Astrocyte of the spinal cord (primary cell): ENCODE data around the gene CADM1.

Experiments
- DNase-seq: peaks from one replicate; pipeline ENCODE4 v3.0.0; 2011; ENCODE audit warnings: low read depth, low spot score
- H3K4me3 ChIP-seq: 2 replicates; pipeline ENCODE4 v1.5.1; 2011; ENCODE audit warnings: low read depth, mild to moderate bottlenecking, low read length, moderate library complexity
- in situ Hi-C: cut with HindIII; loops from 2 replicates; pipeline ENCODE4 v1.10.0; 2017; ENCODE audit warnings: low sequenced_read_pairs
- TF ChIP-seq, protein P1 (sequence below): IDR thresholded peaks from 2 replicates; pipeline ENCODE4 v1.5.1; 2012; ENCODE audit warnings: low read depth, mild to moderate bottlenecking, low read length, inconsistent platforms

The CADM1 gene

DNA sequence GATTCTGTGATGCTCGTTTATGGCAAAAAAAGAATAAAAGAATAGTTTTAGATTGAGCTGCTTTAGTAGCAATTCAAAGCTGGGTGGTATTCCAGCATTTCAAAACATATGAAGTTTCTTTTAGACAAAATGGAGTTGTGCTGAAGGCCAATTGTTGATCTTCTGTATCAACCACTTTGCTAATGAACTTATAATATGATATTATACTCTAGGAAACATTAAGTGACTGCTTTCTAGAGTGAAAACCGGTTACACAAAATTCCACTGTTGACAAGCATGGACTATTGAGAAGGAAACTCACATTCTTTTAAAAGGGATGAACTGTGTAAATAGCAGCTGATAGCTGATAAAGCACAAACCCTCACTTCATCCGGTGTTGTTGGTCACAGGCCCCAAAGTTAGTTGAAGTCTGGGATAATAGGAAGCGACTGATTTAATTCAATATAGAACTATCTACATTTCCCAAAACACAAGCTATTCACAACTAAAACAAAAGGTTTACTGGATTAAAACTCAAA, 255.1 kb downstream of the CADM1 start:
- in situ Hi-C loops: no loop called here
- no peak for DNase-seq
- TF ChIP-seq, protein P1, sequence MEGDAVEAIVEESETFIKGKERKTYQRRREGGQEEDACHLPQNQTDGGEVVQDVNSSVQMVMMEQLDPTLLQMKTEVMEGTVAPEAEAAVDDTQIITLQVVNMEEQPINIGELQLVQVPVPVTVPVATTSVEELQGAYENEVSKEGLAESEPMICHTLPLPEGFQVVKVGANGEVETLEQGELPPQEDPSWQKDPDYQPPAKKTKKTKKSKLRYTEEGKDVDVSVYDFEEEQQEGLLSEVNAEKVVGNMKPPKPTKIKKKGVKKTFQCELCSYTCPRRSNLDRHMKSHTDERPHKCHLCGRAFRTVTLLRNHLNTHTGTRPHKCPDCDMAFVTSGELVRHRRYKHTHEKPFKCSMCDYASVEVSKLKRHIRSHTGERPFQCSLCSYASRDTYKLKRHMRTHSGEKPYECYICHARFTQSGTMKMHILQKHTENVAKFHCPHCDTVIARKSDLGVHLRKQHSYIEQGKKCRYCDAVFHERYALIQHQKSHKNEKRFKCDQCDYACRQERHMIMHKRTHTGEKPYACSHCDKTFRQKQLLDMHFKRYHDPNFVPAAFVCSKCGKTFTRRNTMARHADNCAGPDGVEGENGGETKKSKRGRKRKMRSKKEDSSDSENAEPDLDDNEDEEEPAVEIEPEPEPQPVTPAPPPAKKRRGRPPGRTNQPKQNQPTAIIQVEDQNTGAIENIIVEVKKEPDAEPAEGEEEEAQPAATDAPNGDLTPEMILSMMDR: no peak
- H3K4me3 ChIP-seq: no peak overlapping the region

DNA sequence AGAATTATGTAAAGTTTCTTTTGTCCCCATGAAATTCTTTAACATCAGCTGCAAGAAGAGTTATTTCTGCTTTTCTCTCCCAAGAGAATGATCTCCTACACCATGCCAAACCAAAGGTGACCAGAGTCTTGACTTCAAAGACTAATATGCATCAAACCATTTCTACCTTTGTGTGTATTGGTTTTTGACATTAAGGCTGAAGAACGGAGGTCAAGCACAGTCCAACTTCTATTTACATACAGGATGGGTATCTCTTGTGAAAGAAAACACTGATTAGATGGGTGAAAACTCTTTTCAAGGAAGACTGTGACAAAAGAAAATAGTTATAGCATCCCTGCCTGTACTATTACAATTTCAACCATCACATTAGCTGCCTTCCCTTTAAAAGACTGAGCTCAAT, 256.3 kb downstream of the CADM1 start:
- no peak for DNase-seq
- no peak overlapping the region for H3K4me3 ChIP-seq
- TF ChIP-seq, protein P1: no peak
- in situ Hi-C loops: no loop called here

DNA sequence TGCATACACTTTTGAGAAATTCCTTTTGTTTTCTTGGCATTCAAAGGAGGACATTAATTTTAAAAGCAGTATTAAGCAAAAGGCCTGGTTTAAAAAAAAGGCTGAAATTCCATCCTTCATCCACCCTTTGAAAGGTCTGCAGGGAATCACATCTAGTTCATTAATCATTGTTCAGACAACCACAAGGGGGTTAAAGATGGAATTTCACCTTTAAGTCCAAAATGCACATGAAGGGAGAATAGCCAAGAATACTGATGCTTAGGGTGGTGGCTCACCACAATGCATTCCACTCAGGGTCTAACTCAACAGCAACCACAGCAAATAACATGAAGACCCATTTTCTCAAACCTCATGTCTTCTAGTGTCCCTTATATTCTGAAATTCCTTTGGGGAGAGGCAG, 256.9 kb downstream of the CADM1 start:
- TF ChIP-seq, protein P1: no peak
- in situ Hi-C loops: no loop called here
- peak; percentile 65 for DNase-seq
- no peak overlapping the region for H3K4me3 ChIP-seq

DNA sequence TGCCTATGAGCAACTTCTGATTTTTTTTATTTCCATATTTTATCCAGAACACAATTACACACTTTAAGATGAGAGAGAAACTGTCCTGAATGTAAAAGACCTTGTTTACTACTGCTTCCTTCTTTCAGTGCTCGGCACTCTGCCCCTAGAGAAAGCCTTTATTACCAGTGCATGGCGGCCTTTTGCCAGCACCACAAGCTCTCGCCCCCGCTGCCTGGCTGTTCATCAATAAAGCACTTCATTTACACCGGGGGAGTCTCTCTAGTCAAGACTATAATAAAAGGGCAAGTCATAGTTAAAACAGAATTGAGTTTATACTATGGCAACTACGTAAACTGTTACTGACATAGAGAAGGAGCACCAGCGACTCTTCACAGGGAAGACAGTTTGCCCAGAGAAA, 259.5 kb downstream of the CADM1 start:
- TF ChIP-seq, protein P1: no peak
- in situ Hi-C loops: no loop called here
- no peak overlapping the region for H3K4me3 ChIP-seq
- no peak for DNase-seq

DNA sequence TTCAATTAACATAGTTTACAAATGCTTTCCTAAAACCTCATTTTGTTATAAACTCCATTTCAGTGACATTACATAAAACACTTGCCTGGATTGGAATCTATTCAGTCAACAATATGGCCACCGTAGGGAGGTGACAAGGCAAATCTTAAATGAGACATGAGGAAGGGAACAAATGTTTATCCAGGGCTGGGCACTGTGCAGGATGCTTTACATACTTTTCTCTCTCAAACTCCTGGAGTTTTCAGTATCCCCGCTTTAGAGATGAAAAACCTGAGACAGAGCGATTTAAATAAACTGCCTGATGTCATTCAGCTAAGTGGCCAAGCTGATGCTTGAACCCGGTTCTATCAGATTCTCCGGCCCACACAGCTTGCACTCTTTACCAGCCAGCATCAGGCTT, 259.9 kb downstream of the CADM1 start:
- in situ Hi-C loops: no loop called here
- TF ChIP-seq, protein P1: no peak
- no peak overlapping the region for H3K4me3 ChIP-seq
- no peak for DNase-seq

DNA sequence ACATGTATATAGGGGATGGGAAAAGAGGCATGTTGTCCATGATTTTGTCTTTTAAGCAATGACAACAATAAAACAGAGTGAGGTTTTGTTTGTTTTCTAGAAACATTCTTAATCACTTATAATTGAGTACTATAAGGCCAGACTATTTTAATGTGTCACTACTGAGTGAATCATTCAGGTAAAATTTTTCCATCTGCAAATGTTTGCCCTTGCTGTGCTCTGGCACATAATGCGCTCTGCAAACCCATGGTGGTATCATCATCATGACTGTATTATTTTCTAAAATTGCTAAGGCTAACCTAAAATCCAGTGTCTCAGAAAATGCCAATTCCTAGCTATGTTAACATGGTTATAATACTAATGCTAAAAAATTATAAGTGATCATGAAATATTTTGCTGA, 261.2 kb downstream of the CADM1 start:
- H3K4me3 ChIP-seq: no peak overlapping the region
- no peak for DNase-seq
- TF ChIP-seq, protein P1: no peak
- in situ Hi-C loops: no loop called here

DNA sequence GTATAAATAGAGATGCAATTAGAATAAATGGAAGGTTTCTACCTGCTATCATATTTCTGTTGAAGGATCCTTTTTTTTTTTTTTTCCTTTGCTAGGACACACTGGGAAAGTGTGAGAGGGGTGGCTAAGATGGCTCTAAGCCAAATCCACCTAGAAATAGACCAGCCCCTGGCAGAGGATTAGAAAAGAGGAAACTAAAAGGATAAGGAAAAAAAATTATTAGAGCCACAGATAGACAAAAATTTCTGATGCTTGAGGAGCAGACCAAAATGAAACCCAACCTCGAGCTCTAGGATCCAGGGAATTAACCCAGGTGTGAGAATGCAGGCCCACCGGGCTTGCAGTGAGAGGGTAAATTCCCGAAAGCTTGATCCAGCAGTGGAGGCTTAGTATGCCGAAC, 262.3 kb downstream of the CADM1 start:
- H3K4me3 ChIP-seq: no peak overlapping the region
- TF ChIP-seq, protein P1: no peak
- no peak for DNase-seq
- in situ Hi-C loops: no loop called here
